HG02885 (cell line): Measurements from ENCODE around the gene CA5A.

Source experiments
- ATAC-seq: cut with Tn5 transposase; IDR thresholded peaks from one replicate; pipeline ENCODE4 v1.9.1; 2021; ENCODE audit warnings: mild to moderate bottlenecking; ENCODE audit not compliant: unreplicated experiment, poor library complexity

The CA5A gene

DNA sequence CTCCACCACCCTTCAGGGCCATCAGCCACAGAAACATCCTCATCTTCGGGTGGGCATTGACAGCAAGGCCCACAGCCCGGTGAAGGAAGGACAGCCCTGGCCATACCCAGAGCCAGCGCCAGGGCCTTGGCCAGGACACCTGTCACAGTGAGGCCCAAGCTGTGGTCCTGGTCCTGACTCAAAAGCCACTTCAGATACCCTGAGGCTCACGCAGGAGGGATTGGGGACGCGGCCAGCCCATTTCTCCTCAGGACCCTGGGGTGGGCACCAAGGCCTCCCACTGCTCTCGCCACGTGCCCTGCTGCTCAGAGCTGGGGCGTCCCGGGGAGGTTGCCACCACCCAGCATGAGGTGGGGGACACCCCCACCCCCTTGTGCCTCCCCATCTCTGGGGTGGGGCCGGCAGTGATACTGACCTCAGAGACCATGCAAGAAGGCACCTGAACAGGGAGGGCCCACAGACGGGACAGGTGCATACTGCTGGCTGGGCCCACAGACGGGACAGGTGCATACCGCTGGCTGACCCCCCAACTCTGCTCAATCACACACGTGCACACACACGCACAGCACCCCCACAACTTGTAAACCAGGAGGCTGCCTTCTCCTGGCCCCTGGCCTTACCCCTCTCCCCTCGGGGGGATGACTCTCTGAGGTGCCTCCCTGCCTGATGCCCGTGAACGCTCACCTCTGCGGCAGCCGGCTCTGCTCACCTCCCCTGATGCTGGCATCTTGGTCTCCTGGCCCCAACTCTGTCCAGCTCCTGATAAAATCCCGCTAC, 81.2 kb downstream of the CA5A start:
- ATAC-seq, result no peak

DNA sequence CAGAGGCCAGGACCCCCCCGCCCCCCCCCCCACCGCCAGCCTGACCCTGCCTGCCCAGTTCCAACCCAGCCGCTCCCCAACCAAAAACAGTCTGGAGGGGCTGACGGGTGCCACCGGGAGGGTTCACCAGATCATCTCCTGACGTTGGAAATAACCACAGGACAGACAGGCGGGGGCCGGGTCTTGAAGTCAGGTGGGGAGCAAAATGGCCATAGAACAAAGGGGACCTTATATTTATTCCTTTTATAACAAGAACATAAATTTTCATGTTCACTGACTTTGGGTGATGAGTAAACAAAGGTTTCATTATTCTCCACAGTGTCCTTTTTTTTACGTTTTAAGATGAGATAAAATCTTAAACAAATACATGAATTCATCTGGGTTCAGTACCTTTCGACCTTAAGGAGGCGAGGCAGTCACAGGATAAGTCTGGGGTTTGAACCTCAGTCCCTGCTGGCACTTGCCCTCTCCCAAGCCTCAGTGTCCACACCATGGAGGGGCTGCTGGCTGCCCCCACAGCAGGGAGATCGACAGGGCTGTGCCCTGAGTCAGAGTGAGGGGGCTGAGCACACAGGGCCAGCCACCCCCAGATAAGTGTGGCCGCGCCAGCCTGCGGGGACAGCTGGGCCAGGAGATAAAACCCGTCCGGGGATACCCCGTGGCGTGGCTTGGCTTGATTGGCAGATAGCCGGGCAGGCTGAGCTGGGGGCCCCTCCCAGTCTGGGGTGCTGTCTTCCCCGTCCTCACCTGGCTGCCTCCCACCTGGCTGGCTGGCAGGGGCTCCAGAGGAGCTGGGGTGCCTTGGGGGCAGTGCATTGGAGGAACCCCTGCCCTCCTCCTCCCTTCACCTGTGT, 82.0 kb downstream of the CA5A start:
- no peak for ATAC-seq

DNA sequence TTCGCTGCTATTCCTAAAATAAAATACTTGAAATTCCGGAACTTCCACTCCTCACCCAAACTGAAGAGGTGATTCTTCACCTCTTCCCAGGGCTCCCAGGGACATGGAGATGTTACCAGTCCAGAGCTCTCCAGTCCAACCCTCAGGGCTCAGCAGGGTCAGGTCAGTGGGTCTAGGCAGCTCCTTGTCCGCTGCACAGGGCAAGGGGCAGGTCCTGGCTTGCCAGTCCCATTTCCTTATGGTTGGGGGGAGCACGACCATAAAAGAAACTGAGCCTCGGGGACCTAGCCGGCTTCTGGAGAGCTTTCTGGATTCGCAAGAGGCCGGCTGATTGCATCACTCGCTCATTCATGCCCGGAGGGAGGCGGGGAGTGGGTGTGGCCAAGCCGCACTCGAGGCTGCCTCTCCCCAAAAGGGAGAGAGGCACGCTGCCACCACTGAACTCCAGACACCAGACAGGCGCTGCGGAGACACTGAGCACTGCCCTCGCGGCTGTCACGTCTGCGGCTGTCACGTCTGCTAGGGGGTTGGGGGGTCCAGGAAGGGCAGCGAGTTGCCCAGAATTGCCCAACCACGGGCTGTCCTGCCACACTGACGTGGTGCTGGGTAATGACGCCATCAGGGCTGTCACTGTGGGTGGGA, 82.8 kb downstream of the CA5A start:
- ATAC-seq, result peak; percentile 63

DNA sequence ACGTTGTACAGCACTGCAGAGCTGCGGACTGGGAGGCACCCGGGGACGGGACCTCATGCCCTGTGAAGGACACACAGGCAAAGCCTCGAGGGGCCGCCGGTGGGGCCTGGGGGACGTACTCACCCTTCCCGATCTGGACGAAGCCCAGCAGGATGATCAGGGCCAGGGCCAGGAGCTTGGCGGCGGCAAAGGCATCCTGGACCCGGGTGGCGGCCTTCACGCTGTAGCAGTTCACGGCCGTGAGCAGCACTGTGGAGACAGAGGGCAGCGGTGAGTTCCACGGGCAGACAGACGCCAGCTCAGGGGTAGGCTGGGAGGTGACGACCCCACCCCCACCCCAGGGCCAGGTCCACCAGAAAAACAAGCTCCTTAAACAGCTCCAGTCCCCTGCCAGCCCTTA, 84.7 kb downstream of the CA5A start:
- ATAC-seq, result no peak

DNA sequence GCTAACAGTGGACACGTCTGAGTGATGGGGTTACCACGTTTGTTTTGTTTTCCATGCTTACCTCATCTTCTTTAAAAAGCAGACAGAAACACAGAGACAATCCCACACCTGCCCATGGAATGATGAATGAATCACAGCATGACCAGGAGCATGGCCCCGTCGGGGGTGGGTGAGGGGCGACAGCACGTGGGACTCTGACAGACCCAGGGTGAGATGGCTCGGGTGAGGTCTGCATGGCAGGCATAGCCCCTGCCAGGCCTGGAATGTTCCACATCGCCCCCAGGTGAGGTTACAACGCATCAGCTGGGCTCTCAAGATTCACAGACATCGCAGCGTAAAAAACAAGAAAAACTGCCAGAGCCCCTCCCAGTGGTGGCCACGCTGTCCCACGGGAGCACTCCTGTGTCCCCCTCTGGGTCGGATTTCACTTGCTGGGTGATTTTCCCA, 85.2 kb downstream of the CA5A start:
- no peak for ATAC-seq

DNA sequence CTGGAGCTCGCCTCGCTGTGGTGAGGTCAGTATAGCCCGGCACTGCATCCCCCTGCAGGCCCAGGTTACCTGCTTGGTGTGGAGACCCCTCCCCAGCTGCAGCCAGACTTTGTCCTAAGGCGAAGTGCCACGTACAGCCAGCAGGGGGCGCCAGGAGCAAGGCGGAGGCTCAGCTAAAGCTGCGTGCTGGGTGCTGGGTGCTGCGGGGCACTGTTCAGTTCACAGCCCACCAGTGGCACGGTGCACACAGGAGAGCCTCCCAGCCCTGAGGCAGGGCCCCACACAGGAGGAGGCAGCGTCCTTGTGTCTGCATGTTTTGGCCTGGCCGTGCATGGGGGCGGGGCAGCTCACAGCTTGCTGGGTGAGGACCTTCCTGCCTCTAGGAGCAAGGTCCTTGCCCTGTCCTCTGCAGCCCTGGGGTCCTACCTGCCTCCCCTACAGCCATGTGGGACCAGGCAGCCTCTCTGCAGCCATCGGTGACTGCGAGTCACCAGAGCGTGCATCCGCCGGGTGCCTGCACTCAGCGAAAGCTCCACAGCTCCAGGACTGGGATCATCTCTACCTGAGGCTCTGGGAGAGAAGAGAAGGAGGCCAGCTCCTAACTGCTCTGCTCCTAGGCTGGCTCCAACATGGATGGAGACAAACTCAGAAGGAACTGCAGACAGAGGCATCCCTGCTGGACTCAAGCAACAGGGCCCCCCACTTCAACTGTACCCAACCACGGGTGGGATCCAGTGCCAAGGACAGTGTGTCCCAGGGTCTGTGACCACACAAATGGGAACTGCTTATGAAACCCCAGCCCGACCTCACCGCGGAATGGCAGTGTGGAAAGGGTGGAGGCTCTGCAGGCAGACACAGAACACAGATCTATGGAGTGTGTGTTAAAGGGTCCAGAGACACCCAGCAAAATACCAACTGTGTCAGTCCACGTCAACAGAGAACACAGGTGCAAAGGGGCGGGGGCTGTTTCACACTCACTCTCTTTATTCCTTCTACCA, 86.0 kb downstream of the CA5A start:
- no peak for ATAC-seq

DNA sequence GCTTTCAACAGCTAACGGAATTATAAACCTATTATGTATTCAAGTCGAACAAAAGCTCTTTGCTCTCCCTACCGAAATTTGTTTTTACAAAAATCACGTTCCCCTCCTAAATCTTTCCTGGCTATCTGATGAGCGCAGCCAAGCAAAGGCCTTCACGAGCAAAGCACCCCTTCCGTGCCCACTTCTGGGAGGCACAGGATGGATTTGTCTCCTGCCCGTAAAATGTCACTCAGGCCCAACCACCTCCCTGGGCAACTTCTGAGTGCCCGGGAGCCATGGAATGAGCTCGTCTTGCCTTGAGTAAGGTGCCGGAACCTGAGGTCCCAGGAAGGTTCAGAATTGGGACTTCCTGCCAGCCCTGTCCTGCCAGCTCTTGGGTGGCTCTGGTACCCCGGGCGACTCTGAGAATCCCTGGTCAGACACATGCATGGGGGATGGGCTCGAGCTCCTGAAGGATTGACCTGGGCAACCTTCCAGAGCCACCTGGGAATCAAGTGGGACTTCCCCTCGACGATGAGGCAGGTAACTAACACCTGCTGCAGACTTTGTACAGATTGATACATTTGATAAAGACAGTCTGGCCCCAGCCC, 86.8 kb downstream of the CA5A start:
- ATAC-seq, result no peak

DNA sequence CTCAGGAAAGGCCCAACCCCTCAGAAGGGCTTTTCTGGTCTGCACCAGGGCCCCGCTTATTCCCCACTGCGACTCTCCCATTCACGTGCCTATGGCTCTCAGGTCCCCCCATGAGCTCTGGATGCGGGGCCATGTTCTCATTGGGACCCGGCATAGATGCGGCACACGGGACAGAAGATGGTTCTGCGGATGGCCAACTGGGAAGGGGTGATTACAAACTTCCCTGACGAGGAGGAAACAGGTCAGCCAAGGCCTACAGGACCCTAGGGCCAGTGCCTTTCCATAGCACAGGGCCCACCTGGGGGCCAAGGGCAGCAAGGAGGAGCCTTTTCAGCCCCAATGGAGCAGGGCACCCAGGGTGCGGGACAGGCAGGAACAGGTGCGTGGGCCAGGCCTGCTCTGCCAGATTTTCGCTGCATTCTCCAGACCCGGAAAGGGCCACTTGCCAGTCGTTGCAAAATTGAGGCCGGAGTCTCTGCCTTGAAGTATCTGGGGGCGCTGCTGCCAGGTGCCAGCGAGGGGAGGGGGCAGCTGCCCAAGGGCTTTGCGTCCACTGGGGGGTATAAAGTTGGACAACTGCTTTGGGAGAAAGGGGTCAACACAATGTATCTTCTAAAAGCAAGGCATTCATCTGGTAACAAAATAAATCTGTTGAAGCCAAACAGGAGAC, 87.5 kb downstream of the CA5A start:
- no peak for ATAC-seq

DNA sequence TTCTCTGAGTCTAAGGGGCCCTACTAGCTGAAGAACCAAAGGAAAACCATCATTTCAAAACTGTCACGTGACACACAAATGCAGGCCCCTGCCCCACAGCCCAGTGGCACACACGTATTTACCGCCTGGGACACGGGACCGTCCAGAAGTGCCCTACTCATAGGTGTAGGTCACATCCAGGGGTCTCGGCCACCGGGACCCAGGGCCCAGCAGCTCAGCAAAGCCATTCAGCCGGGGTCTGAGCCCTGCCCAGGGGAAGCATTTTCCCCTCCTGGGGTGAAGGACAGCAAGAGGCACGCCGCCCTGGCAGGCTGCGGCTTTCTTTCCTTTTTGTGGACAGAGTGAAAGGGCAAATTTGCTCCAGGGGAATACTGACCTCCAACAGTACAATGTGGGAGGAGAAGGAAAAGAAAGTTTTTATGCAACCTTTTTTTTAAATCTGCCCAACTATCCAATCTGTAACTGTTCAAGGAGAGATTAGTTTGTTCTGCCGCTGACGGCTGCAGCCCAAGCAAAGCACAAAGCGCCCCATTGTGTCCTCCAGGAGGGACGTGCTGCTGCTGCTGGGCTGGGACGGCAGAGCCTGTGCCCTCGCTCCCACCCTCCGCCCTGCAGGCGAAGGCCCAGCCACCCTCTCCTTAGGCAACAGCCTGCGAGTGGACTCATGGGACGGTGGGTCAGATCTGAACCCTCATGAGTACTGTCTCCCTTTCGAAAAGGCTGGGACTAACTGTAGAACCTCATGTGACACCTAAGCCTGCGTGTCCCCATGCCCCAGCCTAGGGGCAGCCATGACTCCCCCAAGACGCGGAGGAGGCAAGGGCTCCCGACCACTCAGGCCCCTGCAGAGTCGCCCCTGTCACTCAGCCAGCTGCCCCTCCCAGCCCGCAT, 88.3 kb downstream of the CA5A start:
- no peak for ATAC-seq

DNA sequence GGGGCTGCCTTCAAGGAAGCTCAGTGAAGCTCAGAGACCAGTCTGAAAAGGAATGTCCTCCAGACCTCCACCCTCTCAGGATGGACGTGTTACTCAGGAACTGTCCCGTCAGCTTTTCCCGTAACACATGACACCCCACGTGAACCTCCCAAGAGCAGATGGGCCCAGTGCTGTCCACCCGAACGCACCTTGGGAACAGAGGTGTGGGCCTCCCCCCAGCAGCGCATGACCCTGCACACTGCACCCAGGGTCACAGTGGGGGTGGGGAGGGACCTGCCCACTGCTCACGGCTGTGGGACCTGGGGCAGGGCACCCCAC, 88.9 kb downstream of the CA5A start:
- no peak for ATAC-seq

DNA sequence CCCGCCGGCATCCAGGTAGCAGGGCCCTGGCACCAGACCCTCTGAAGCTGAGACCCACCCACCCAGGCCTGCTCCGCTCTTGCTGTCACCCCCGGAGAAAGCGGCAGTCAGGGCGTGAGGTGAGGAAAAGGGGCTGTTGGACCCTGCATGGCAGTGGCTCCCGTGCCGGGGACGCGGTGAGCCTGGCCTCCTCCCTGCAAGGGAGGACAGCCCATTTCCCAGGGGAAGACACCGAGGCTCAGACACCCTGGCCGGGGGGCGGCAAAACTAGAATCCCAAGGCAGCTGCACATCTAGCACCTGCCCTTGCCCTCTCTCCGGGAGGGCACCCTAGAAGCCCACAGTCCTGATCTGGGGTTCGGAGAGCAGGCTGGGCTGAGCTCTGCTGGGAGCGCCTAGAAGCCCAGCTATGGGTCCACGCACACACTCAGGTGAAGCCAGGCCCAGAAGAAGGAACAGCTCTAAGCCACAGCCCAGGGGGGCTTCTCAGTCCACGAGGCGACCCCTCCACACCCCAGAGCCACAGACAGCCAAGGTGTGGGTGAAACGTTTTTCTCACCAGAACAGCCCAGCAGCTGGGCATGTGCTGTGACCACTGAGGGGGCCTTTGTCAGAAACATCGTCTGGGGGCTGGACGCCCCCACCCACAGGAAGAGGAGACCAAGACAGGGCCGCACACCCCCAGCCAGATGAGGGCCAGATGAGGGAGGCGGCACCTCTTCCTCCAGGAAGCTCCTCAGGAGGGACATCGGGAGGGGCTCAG, 89.4 kb downstream of the CA5A start:
- ATAC-seq, result no peak

DNA sequence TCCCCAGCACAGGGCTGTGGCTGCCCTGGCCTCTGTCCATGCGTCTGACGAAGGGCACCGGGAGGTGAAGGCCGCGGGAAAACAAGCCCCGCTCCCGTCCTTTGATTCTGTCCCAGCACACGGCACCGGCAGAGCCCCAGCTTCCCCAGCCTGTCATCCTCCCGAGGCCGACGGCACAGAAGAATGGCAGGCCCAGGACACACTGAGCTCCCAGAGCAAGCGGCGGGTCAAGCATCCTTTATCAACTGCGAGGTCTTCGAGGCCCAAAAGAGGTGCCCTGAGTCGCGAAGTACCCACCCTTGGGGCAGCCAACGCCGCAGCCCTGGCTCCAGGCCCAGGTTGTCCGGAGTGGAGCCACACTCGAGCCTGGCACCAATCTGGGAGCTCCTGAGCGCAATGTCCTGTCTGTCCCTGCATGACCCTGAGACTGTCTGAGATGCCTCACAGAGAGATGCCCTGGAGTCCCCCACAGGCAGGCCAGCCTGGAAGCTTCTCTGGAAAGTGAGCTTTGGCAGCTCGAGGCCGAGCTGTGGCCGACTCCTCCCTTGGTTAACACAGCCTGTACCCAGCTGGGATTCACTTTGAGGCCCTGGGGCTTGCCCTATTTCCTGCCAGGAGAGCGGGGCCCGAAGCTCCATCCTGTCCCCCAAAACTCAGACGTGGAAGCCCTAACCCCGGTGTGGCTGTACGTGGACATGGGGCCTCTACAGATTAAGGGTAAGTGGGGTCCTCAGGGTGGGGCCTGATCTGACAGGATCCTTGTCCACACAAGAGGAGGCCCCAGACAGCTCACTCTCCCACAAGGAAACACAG, 90.3 kb downstream of the CA5A start:
- no peak for ATAC-seq

DNA sequence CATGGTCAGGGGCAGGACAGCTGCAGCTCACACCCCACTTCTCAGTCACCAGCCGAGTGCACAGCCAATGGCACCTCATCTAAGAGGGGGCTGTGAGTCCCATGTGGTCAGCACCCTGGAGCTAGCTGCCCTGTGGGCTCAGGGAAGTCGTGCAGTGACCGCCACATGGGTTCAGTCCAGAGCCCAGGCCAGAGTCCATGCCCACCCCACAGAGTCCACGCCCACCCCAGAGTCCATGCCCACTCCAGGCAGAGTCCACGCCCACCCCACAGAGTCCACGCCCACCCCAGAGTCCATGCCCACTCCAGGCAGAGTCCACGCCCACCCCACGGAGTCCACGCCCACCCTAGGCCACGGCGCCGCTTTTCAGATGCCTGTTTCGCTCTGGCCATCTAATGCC, 91.1 kb downstream of the CA5A start:
- ATAC-seq, result no peak

DNA sequence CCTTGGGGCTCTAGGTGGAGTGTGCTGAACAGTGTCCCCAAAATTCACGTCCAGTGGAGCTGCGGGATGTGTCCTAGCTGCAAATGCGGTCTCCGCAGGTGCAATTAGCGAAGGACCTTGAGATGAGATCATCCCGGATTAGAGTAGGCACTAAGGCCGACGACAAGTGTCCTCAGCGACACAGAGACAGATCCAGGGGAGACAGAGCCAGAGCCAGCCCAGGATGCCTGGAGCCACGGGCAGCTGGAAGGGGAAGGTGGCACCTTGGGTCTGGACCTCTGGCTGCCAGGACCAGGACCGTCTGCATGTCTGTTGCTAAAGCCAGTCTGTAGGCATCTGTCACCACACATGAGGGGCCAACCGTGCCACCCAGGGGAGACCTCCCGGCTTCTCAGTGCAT, 91.5 kb downstream of the CA5A start:
- no peak for ATAC-seq

DNA sequence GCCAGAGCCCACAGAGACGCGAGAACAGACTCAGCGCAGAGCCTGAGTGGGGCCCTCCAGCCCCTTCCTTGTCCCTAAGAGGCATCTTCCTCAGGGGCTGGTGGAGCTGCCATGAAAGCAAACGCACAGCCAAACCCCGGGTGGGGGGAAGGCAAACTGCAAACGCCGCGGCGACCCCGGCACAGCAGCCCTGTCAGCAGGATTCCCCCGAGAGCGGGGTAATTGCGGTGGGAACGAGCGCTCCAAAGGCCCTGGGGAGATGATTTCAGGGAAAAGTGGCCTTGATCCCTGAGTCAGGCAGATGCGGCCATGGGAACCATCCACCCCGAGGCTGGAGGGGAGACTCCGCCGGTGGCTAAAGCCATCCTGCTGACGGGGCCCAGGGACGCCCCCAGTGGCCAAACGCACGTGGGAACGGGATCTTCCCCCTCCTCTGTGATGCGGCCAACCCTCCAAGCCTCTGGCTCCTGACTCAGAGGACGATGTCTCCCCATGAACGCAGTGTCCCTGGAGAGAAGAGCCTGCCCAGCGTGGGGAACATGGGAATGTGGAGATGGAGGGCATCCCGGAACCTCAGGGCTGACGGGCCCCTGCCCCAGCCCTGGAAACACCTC, 92.1 kb downstream of the CA5A start:
- ATAC-seq, result no peak

DNA sequence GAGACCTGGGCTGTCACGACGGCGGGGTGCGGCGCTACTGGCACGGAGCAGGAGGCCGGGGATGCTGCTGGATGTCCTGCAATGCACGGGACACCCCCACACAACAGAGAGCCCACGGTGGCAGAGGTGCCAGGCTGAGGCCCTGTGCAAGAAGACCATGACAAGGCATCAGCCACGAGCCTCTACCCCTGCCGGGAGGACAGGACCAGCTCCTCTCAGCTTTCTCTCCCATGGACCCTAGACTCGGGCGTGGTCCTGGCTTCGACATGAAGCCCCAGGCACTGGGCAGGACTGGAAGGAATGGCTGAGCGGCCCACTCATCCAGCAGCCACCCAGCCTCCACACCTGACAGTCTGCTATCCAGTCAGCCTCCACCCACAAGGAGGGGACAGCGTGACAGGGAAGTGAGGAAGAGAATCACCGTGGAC, 92.6 kb downstream of the CA5A start:
- ATAC-seq, result no peak
